ENCODE results near the gene SDHC.

Gene SDHC

GRCh38 chr1:161359291-161359690 is 45.1 kb downstream of the SDHC start:
- ATAC-seq, result no peak; the same call in 1 of the 3 replicates
- TF ChIP-seq ZFP30 (CRISPR knock-in tag; IDR thresholded peaks at IDR 0.05), result no peak
- no peak for TF ChIP-seq ZNF70 (CRISPR knock-in tag; IDR thresholded peaks at IDR 0.05)
- no peak for TF ChIP-seq RARB (CRISPR knock-in tag; IDR thresholded peaks at IDR 0.05)
- no peak for TF ChIP-seq ISL1 (CRISPR knock-in tag; IDR thresholded peaks at IDR 0.05)
- TF ChIP-seq ZNF565 (CRISPR knock-in tag; conservative IDR thresholded peaks at IDR 0.05; ENCODE audit: low read depth), result no peak
- no peak for TF ChIP-seq CREB5 (CRISPR knock-in tag; IDR thresholded peaks at IDR 0.05; ENCODE audit: low read depth)
- TF ChIP-seq CSRNP3 (CRISPR knock-in tag; IDR thresholded peaks at IDR 0.05), result no peak

- TF ChIP-seq TOX (CRISPR knock-in tag; IDR thresholded peaks at IDR 0.05; ENCODE audit: borderline replicate concordance), result no peak
- no peak for TF ChIP-seq ZC3H10 (CRISPR knock-in tag; IDR thresholded peaks at IDR 0.05)
- TF ChIP-seq GLIS3 (CRISPR knock-in tag; IDR thresholded peaks at IDR 0.05), result no peak
- no peak for TF ChIP-seq ZNF70 (CRISPR knock-in tag; IDR thresholded peaks at IDR 0.05)
- no peak for TF ChIP-seq ARNTL (CRISPR knock-in tag; IDR thresholded peaks at IDR 0.05; ENCODE audit: borderline replicate concordance, low read depth)
- no peak for TF ChIP-seq POU6F1 (CRISPR knock-in tag; IDR thresholded peaks at IDR 0.05; ENCODE audit: borderline replicate concordance, low read depth)
- no peak for TF ChIP-seq OSR1 (CRISPR knock-in tag; IDR thresholded peaks at IDR 0.05)
- TF ChIP-seq ZNF8 (CRISPR knock-in tag; IDR thresholded peaks at IDR 0.05), result no peak
- TF ChIP-seq CSDC2 (CRISPR knock-in tag; IDR thresholded peaks at IDR 0.05), result no peak
- no peak for TF ChIP-seq SNAI2 (CRISPR knock-in tag; IDR thresholded peaks at IDR 0.05)
- no peak for TF ChIP-seq ZFP3 (CRISPR knock-in tag; IDR thresholded peaks at IDR 0.05)
- no peak for TF ChIP-seq ISL1 (CRISPR knock-in tag; IDR thresholded peaks at IDR 0.05)
- no peak for TF ChIP-seq ZFP30 (CRISPR knock-in tag; IDR thresholded peaks at IDR 0.05)
- no peak for TF ChIP-seq PPARA (CRISPR knock-in tag; IDR thresholded peaks at IDR 0.05; ENCODE audit: borderline replicate concordance)
- no peak for TF ChIP-seq BACH2 (CRISPR knock-in tag; IDR thresholded peaks at IDR 0.05; ENCODE audit: borderline replicate concordance)
- no peak for TF ChIP-seq CSRNP3 (CRISPR knock-in tag; IDR thresholded peaks at IDR 0.05)
- no peak for ATAC-seq
Measured at GRCh38 chr1:161364332-161364731, 50.2 kb downstream of the SDHC start.

GRCh38 chr1:161365207-161365606 is 51.0 kb downstream of the SDHC start:
- TF ChIP-seq TSHZ2 (CRISPR knock-in tag; IDR thresholded peaks at IDR 0.05), result no peak
- no peak for TF ChIP-seq SNAI2 (CRISPR knock-in tag; IDR thresholded peaks at IDR 0.05)
- no peak for TF ChIP-seq ISL1 (CRISPR knock-in tag; IDR thresholded peaks at IDR 0.05)
- no peak for TF ChIP-seq ZNF8 (CRISPR knock-in tag; IDR thresholded peaks at IDR 0.05)
- no peak for TF ChIP-seq ZNF70 (CRISPR knock-in tag; IDR thresholded peaks at IDR 0.05)
- no peak for TF ChIP-seq ESRRG (CRISPR knock-in tag; IDR thresholded peaks at IDR 0.05)
- TF ChIP-seq ZNF565 (CRISPR knock-in tag; conservative IDR thresholded peaks at IDR 0.05; ENCODE audit: low read depth), result no peak
- TF ChIP-seq TCF4 (CRISPR knock-in tag; IDR thresholded peaks at IDR 0.05; ENCODE audit: borderline replicate concordance), result no peak
- no peak for TF ChIP-seq ZFP30 (CRISPR knock-in tag; IDR thresholded peaks at IDR 0.05)
- no peak for TF ChIP-seq ZFP3 (CRISPR knock-in tag; IDR thresholded peaks at IDR 0.05)
- TF ChIP-seq ZC3H10 (CRISPR knock-in tag; IDR thresholded peaks at IDR 0.05), result no peak
- no peak for TF ChIP-seq GLIS3 (CRISPR knock-in tag; IDR thresholded peaks at IDR 0.05)
- no peak for TF ChIP-seq PPARA (CRISPR knock-in tag; IDR thresholded peaks at IDR 0.05; ENCODE audit: borderline replicate concordance)
- TF ChIP-seq CREB5 (CRISPR knock-in tag; IDR thresholded peaks at IDR 0.05; ENCODE audit: low read depth), result no peak
- no peak for TF ChIP-seq CSDC2 (CRISPR knock-in tag; IDR thresholded peaks at IDR 0.05)
- no peak for TF ChIP-seq RARB (CRISPR knock-in tag; IDR thresholded peaks at IDR 0.05)
- ATAC-seq, result no peak

All from SK-N-SH treated with all-trans-retinoic acid at 6 μM for 48 hours (cell line).